GM12873 (cell line): ENCODE results near the gene VASP.

ENCODE experiments used
- CTCF ChIP-seq: IDR thresholded peaks from 2 replicates; pipeline ENCODE4 v1.5.1; 2012; ENCODE audit warnings: low read depth, mild to moderate bottlenecking, moderate library complexity, low read length, control low read depth; ENCODE audit not compliant: insufficient read depth; ENCODE audit errors: missing control alignments

The VASP gene

DNA sequence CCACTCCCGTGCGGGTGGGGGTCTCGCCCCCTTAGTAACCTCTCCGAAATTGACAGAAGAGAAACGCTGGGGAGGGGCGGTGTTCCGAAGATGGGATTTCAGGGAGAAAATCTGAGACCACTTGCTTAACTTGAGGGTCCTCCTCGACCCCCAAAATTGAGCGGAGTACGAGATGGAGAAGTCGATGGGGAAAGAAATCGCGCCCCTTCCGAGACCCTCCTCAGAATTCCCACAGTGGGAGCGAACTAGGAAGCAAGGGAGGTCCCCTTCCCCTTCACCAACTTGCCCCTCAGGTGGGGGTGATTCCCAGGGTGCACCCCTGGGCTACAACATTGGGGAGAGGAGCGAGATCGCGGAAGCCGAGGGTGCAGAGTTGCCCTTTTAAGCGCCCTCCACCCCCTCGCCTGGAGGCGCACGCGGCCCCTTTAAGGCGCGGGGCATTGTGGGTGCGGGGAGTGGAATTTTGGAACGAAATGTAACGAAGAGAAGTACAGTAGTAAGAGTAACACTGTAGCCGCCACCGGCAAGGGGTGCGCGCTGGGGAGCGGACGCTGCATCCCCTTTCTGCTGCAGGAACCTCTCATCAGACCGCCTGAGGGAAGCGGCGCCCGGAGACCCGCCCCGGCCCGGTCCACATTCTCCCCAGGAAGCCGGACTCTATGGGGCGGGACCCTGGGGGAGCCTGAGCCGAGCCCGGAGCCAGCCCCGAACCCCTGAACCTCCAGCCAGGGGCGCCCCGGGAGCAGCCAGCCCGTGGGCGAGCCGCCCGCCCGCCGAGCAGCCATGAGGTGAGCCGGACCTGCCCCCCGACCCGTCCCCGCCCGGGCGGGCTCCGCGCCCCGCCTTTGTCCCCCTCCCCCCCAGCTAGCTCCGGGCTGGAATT, at the start of gene VASP:
VASP (plus strand) TSS at position 491 of the 883 bp plus-strand sequence; CDS start at position 784, 293 bp downstream.
- no peak for TF ChIP-seq CTCF

DNA sequence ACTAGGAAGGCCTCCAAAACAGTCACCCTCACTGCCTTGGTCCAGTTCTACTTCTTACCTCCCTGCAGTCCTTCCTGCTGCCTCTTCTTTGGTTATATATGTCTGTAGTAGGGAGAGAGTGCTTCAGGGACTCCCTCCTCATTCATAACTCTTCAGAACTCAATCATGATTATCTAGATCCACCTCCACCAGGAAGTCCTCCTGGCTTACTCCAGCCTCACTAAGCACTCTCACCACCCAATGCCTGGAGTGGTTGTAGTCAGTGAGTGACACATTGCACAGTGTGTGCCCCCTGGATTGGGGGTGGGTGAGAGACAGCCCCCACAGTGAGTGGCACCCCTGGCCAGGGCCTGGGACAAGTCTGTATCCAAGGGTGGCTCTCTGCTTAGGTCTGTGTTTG, 49.5 kb upstream of the VASP start:
- TF ChIP-seq CTCF, result no peak

- no peak for TF ChIP-seq CTCF
Observed at GRCh38 chr19:45460807-45461347, 46.4 kb upstream of the VASP start.

DNA sequence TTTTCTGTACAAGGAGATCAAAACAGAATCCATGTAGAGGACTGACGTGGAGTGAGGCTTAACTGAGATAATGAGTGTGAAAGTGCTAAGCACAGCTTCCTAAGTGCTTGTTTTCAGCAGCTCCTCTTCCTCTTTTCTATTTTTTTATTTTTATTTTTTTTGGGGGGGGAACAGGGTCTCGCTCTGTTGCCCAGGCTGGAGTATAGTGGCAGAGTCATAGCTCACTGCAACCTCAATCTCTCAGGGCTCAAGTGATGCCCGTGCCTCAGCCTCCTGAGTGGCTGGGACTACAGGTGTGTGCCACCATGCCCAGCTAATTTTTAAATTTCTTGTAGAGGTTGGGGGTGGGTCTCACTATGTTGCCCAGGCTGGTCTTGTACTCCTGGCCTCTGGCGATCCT, 45.1 kb upstream of the VASP start:
- TF ChIP-seq CTCF, result no peak

DNA sequence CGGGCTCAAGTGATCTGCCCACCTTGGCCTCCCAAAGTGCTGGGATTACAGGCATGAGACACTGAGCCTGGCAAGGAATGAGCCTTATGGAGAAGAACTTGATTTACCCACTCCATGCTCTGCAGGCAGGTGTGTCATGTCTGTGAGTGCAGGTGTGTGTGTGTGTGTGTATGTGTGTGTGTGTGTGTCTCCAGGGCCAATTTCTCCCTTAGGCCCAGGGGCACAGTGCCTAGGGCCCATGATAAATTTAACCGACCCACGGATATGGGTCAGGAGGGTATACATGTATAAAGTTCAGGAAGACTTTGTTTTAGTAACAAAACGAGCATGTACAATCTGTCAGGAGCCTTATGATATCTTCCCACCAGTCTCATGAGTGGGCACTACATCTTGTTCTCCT, 44.0 kb upstream of the VASP start:
- no peak for TF ChIP-seq CTCF

DNA sequence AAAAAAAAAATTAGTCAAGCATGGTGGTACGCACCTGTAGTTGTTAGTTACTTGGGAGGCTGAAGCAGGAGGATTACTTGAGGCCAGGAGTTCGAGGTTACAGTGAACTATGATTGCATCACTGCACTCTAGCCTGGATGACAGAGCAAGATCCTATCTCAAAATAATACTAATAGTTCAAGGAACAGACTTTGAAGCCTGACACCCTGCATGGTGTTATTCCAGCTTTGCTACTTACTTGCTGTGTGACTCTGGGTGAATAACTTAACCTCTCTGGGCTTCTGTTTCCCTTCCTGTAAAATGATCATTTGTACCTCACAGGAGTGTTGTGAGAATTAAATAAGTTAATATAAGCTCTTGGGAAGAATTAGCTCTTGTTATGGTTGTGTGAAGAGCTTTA, 43.0 kb upstream of the VASP start:
- no peak for TF ChIP-seq CTCF

- TF ChIP-seq CTCF, result no peak
Observed at GRCh38 chr19:45464852-45465441, 42.3 kb upstream of the VASP start.
